Omental fat pad (tissue), 4 donors: ENCODE data around the gene IFFO2. TPM values are rescaled to one million over a fixed set of nuclear protein-coding genes. Genes with fewer than 3 reads are reported as not detected.
A peak's percentile ranks its signal among the peaks of the same experiment; 100 is the strongest.

Source experiments
- ATAC-seq: fragments of 150-250 bp; one replicate; pipeline ENCODE4 v1.9.1; 2016; ENCODE audit warnings: mild to moderate bottlenecking, moderate library complexity; ENCODE audit not compliant: low FRiP score
- DNase-seq: peaks from one replicate; pipeline ENCODE4 v3.0.0-alpha.2; 2019; ENCODE audit warnings: low spot score
- CTCF ChIP-seq, 3 donors: fragments of 450-650 bp; IDR thresholded peaks; one replicate each; pipeline ENCODE4 v1.5.1; 2016 to 2017; ENCODE audit warnings: antibody characterized with exemption in 3 of 3, mild to moderate bottlenecking in 3 of 3, moderate library complexity in 2 of 3
- total RNA-seq, 4 donors: library from RNA; depleted of rRNA; stranded (reverse); fragments of >200 nt; gene quantifications; one replicate each; pipeline ENCODE4 v1.1.0, GENCODE V29; 2016

The IFFO2 gene
- total RNA-seq, 4 donors from 2014 or later, result 2.3 to 12.9 (median 7.7) TPM

GRCh38 chr1:18925279-18925678 is 31.2 kb downstream of the IFFO2 start:
- DNase-seq (no peak), ATAC-seq (no peak)
- no peak for TF ChIP-seq CTCF (IDR thresholded peaks at IDR 0.05)

- ATAC-seq (no peak), DNase-seq (no peak)
- TF ChIP-seq CTCF (IDR thresholded peaks at IDR 0.05), result no peak
These were observed 32.2 kb downstream of the IFFO2 start for GRCh38 chr1:18924221-18924691.

GRCh38 chr1:18923756-18924211 is 32.7 kb downstream of the IFFO2 start:
- DNase-seq (no peak), ATAC-seq (no peak)

GRCh38 chr1:18922848-18923755 is 33.4 kb downstream of the IFFO2 start:
- ATAC-seq (no peak), DNase-seq (no peak)
- TF ChIP-seq CTCF (IDR thresholded peaks at IDR 0.05), result no peak

More at GRCh38 chr1:18923756-18924211, 32.7 kb downstream of the IFFO2 start:
- TF ChIP-seq CTCF (IDR thresholded peaks at IDR 0.05), result no peak

DNA sequence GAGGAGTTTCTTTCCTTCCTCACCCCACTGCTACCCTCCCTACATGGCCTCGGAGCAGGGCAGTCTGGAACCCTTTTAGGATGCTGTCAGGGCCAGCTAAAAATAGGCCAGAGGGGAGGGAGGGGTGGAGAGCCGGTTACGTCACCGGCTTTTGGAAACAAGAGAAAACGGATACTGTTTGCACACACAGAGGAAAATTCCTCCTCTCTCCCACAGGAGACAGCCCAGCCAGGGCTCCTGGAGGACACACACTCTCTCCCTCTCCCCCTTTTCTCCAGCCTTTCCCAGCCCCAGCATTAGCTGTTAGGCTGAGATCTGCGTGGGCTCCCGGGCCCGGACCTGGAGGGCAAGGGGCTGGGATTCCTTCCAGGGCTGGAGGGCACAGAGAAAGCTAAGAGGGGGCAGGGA is 34.2 kb downstream of the IFFO2 start:
- TF ChIP-seq CTCF (IDR thresholded peaks at IDR 0.05), result no peak
- DNase-seq (no peak), ATAC-seq (peak; percentile 65)

DNA sequence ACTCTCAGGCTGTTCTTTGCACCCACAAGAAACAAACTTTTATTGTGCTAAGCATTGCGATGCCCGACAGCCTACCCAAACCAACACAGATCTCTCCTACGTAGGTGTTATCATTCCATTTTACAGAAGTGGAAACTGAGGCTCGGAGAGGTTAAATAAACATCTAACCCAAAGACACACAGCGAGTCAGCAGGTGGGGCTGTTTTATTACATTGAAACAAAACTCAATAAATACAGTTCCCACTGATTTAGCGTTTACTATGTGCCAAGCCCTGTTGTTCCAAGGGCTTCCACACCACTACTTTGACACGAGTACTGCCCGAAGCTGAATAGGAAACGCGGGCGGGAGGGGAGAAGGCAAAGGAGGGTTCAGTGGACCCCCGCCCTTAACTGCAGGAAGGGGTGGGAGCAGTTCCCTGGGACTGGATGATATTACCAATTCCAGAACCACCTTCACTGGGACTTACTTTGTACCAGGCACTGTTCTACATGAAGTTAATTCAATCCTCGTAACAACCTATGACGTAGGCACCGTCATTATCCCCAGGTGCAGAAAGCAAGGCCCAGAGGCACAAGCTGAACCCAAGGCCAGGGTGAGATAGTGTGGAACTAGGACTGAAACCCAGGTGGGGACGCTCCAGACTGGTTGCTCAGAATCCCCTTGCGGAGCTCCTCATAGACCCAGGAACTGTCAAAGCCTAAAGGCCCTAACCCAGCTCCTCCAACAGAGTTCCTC is 34.8 kb downstream of the IFFO2 start:
- no peak for ATAC-seq
- no peak for TF ChIP-seq CTCF (IDR thresholded peaks at IDR 0.05)
- DNase-seq, result no peak
